Caco-2 (cell line): Measurements from ENCODE around the gene TBP. TPM values are rescaled to one million over a fixed set of nuclear protein-coding genes. Genes with fewer than 3 reads are reported as not detected.
"Not testable (repeated sequence)": the region's sequence is repeated elsewhere in the genome, so short reads cannot be mapped to it uniquely, and the experiment has no call there.

ENCODE experiments used
- BruUV-seq: library from RNA; stranded (reverse); fragments of 400-500 nt; replicated peaks from 2 replicates; lab custom pipeline; 2021; lab: Mats Ljungman, UMichigan
- CTCF ChIA-PET: fragments of 300-600 bp; sonication (Branson Sonifier 250); formaldehyde crosslinking; loops from one replicate; lab custom pipeline; 2022; ENCODE audit warnings: antibody characterized with exemption; lab: Charles Lee
- POLR2A ChIA-PET: fragments of 300-600 bp; sonication (Branson Sonifier 250); formaldehyde crosslinking; loops from one replicate; lab custom pipeline; 2022; ENCODE audit warnings: antibody characterized with exemption; lab: Charles Lee
- DNase-seq, 2 experiments: peaks; one replicate each; pipeline versions ENCODE4 v3.0.0 to v3.0.0-alpha.2; 2020 to 2022
- H3K27me3 ChIP-seq: replicated peaks from 2 replicates; pipeline ENCODE4 v1.6.0; 2011; ENCODE audit warnings: low read length; ENCODE audit not compliant: control insufficient read depth, insufficient read depth
- H3K36me3 ChIP-seq: 2 replicates; pipeline ENCODE4 v1.5.1; 2011; ENCODE audit warnings: low read length; ENCODE audit not compliant: control insufficient read depth, insufficient read depth
- H3K4me1 ChIP-seq: fragments of 250-450 bp; sonication (Bioruptor Pico); 2 replicates; pipeline ENCODE4 v1.5.1; 2020; ENCODE audit warnings: mild to moderate bottlenecking
- H3K4me3 ChIP-seq: 2 replicates; pipeline ENCODE4 v1.5.1; 2011; ENCODE audit warnings: low read depth, mild to moderate bottlenecking, control low read depth, low read length
- H3K9me3 ChIP-seq: fragments of 250-450 bp; sonication (Bioruptor Pico); 2 replicates; pipeline ENCODE4 v1.5.1; 2020; ENCODE audit warnings: mild to moderate bottlenecking, moderate library complexity
- H3K27ac Mint-ChIP-seq: one replicate; pipeline ENCODE4 v1.8.0; 2022; ENCODE audit warnings: mixed read lengths; ENCODE audit not compliant: unreplicated experiment
- H3K27me3 Mint-ChIP-seq: one replicate; pipeline ENCODE4 v1.8.0; 2022; ENCODE audit warnings: mixed read lengths; ENCODE audit not compliant: insufficient read depth, unreplicated experiment
- H3K36me3 Mint-ChIP-seq: one replicate; pipeline ENCODE4 v1.8.0; 2022; ENCODE audit warnings: mild to moderate bottlenecking, mixed read lengths; ENCODE audit not compliant: insufficient read depth, unreplicated experiment
- H3K4me1 Mint-ChIP-seq: one replicate; pipeline ENCODE4 v1.8.0; 2022; ENCODE audit warnings: low read depth, mixed read lengths; ENCODE audit not compliant: unreplicated experiment
- H3K4me3 Mint-ChIP-seq: one replicate; pipeline ENCODE4 v1.8.0; 2022; ENCODE audit warnings: mild to moderate bottlenecking, moderate library complexity, mixed read lengths; ENCODE audit not compliant: unreplicated experiment
- H3K9me3 Mint-ChIP-seq: one replicate; pipeline ENCODE4 v1.8.0; 2022; ENCODE audit warnings: mixed read lengths; ENCODE audit not compliant: unreplicated experiment
- intact Hi-C: fragments of 100-400 bp; cut with micrococcal nuclease; formaldehyde crosslinking; loops from one replicate; pipeline ENCODE4 v1.10.0; 2022; ENCODE audit not compliant: unreplicated experiment
- total RNA-seq: library from RNA; stranded (reverse); gene quantifications from 2 replicates; pipeline ENCODE4 v1.2.3, GENCODE V29; 2022

TBP gene
- total RNA-seq, 1 experiment from 2014 or later: 20.8 TPM

DNA sequence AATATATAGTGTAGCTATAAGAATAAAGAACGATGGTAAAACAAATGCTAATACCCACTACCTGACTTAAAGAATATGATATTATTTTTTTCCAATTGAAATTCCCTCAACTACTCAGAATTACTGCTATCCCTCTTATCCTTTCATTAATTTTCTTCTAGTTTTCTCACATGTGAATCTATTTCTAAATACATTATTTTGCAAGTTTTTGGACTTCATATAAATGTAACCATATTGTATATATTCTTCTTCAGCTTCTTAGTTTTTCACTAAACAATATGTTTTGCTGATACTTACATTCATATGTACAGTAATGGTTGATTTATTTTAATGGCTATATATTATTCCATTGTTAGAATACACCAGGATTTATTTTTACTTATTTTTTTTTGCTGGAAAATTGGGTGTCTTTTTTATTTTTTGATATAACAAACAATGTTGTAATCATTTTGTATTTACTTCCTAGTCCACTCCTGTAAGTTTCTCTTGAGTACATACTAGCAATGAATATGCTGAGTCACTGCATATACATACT lies 61.9 kb downstream of the TBP start:
- H3K27me3 Mint-ChIP-seq, intact Hi-C loops, H3K27me3 ChIP-seq, H3K27ac Mint-ChIP-seq, H3K4me3 Mint-ChIP-seq, BruUV-seq, DNase-seq, H3K4me3 ChIP-seq, H3K4me1 ChIP-seq, H3K9me3 ChIP-seq, H3K36me3 Mint-ChIP-seq, H3K4me1 Mint-ChIP-seq, POLR2A ChIA-PET, CTCF ChIA-PET, H3K36me3 ChIP-seq, H3K9me3 Mint-ChIP-seq: not testable (repeated sequence)

Other genes with a start within 250 kb of the TBP start
- gene FAM120B, start 247.6 kb upstream of the TBP start, total RNA-seq: 20.9 and 21.0 TPM in 2 replicates
- gene PSMB1, start 1.1 kb upstream of the TBP start, total RNA-seq: 234 and 235 TPM in 2 replicates
- 73.0 and 74.4 TPM in 2 replicates for gene PDCD2, start 30.3 kb downstream of the TBP start, total RNA-seq